Measurements from ENCODE around the gene ZNF628. TPM values are rescaled to one million over a fixed set of nuclear protein-coding genes. Genes with fewer than 3 reads are reported as not detected.

Gene ZNF628
- total and polyA plus RNA-seq, 2 of the 4 experiments (the other 2 are of a cell fraction) = 0.18 to 1.9 TPM

DNA sequence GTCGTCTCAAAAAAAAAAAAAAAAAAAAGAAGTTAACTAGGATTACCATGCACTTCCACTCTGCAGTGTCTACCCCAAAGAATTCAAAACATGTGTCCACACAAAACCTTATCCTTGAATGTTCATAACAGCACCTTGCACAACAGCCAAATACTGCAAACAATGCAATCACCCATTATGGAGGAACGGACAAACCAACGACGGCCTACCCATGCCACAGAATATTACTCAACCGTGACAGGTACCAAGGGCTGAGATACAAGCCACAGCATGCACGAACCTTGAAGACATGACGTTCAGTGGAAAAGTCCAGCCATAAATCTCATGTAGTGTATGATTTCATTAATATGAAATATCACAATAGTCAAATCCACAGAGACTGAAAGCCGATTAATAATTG, 30.4 kb upstream of the ZNF628 start:
- Histone ChIP-seq H4K5ac (ENCODE audit: low read depth, low read length) (no peak overlapping the region), H3K56ac (ENCODE audit: extremely low read depth, insufficient read depth, low read length) (no peak overlapping the region), H3K23ac (ENCODE audit: low read depth, low read length) (no peak overlapping the region), H2BK5ac (ENCODE audit: low read depth, low read length, poor library complexity, severe bottlenecking) (no peak overlapping the region), H2AK9ac (replicated peaks; ENCODE audit: low read depth, low read length, poor library complexity) (no peak overlapping the region), H4K91ac (ENCODE audit: insufficient read depth, low read depth, low read length) (no peak overlapping the region), H2BK20ac (ENCODE audit: low read depth, low read length) (no peak overlapping the region), H3K4me1 (ENCODE audit: control insufficient read depth, insufficient read depth, low read length) (no peaks in the 10 kb centered on the region), H4K8ac (ENCODE audit: low read depth in 2 of 2, low read length in 2 of 2) (no peak overlapping the region), H3K27me3 (ENCODE audit: control insufficient read depth, insufficient read depth, low read length) (peaks cover 66% of the 10 kb centered on the region), H3K9ac (ENCODE audit: low read depth, low read length) (no peak overlapping the region), H3K14ac (replicated peaks; ENCODE audit: low read depth, low read length) (no peak overlapping the region), H3K4me2 (ENCODE audit: low read depth, low read length) (no peak overlapping the region), H2BK15ac (ENCODE audit: low read depth, low read length) (no peak overlapping the region), H2BK120ac (ENCODE audit: low read depth, low read length) (no peak overlapping the region), H3K4ac (ENCODE audit: low read depth, low read length) (no peak overlapping the region), H3K79me1 (ENCODE audit: low read depth in 1 of 2, low read length in 2 of 2) (no peaks in the 10 kb centered on the region), H3K9me1 (ENCODE audit: insufficient read depth, low read length) (no peaks in the 10 kb centered on the region), H3K27ac (ENCODE audit: insufficient read depth, low read length) (no peak overlapping the region), H4K20me1 (ENCODE audit: insufficient read depth, low read length) (peaks cover 8% of the 10 kb centered on the region; the same call in 1 of the 2 replicates), H3K36me3 (ENCODE audit: control insufficient read depth, insufficient read depth, low read length) (no peaks in the 10 kb centered on the region), H3K9me3 (ENCODE audit: control insufficient read depth, insufficient read depth, low read length) (no peaks in the 10 kb centered on the region), H2AK5ac (ENCODE audit: low read depth, low read length) (no peak overlapping the region), H3K4me3 (ENCODE audit: insufficient read depth, low read depth, low read length) (no peak overlapping the region), H2AFZ (replicated peaks; ENCODE audit: low read length, poor library complexity) (no peak overlapping the region), H3K18ac (ENCODE audit: low read depth, low read length) (no peak overlapping the region)
- DNase-seq (no peak), ATAC-seq (ENCODE audit: low read depth) (no peak)
- no peak for TF ChIP-seq MAZ (IDR thresholded peaks at IDR 0.05; ENCODE audit: borderline replicate concordance, low read depth, low read length)
- WGBS, 2 experiments (ENCODE audit: extremely low coverage in 2 of 2, insufficient read length in 1 of 2) = no CpG with 5 or more reads among the region's 8 CpGs
- dilution Hi-C loops (cut with HindIII; ENCODE audit: low sequenced_read_pairs, unreplicated experiment) (no loop called here), intact Hi-C loops (cut with micrococcal nuclease) (no loop called here), in situ Hi-C loops (cut with MboI; ENCODE audit: low sequenced_read_pairs) (no loop called here)
- no TSS peak for BruUV-seq (replicated peaks)
- ChIA-PET POLR2A (ENCODE audit: unreplicated experiment) (no interaction called here), CTCF (no interaction called here)
